Lower lobe of right lung (tissue), 2 donors: ENCODE results near the gene FGR. TPM values are rescaled to one million over a fixed set of nuclear protein-coding genes. Genes with fewer than 3 reads are reported as not detected.
A peak's percentile ranks its signal among the peaks of the same experiment; 100 is the strongest.

Source experiments
- ATAC-seq, 2 donors: fragments of 200-7000 bp; cut with Tn5 transposase; one replicate each; pipeline ENCODE4 v1.9.1; 2020 to 2022; ENCODE audit warnings: mild to moderate bottlenecking in 2 of 2, moderate library complexity in 2 of 2
- DNase-seq: peaks from one replicate; pipeline ENCODE4 v3.0.0-alpha.2; 2020
- H3K27ac ChIP-seq: fragments of 200-600 bp; one replicate; pipeline ENCODE4 v1.8.0; 2022
- H3K27me3 ChIP-seq: fragments of 200-600 bp; one replicate; pipeline ENCODE4 v1.8.0; 2022; ENCODE audit warnings: low read depth
- H3K36me3 ChIP-seq: fragments of 200-600 bp; one replicate; pipeline ENCODE4 v1.8.0; 2022; ENCODE audit warnings: mild to moderate bottlenecking
- H3K4me1 ChIP-seq: fragments of 200-600 bp; one replicate; pipeline ENCODE4 v1.8.0; 2022
- H3K4me3 ChIP-seq: fragments of 200-600 bp; one replicate; pipeline ENCODE4 v1.8.0; 2022; ENCODE audit warnings: mild to moderate bottlenecking
- H3K9me3 ChIP-seq: fragments of 200-600 bp; one replicate; pipeline ENCODE4 v1.8.0; 2022
- intact Hi-C: fragments of 100-400 bp; cut with DNase I; formaldehyde crosslinking; loops from one replicate; pipeline ENCODE4 v1.11.0; 2022
- total RNA-seq: library from RNA; stranded (reverse); fragmentation: NEBNext Ultra II Directional; extraction: Animal tissue kit (Norgen Biotek cat#: 25700); gene quantifications from one replicate; pipeline ENCODE4 v1.2.1, GENCODE V29; 2021
- TF ChIP-seq, protein P1 (sequence below): fragments of 200-600 bp; IDR thresholded peaks from one replicate; pipeline ENCODE4 v1.8.0; 2022; ENCODE audit warnings: antibody characterized with exemption, mild to moderate bottlenecking
- donor health status: DM: no; HTN: yes; CAD: no; lungs with severe emphysema.

Gene FGR
- total RNA-seq, 1 donor from 2014 or later: 193 TPM

DNA sequence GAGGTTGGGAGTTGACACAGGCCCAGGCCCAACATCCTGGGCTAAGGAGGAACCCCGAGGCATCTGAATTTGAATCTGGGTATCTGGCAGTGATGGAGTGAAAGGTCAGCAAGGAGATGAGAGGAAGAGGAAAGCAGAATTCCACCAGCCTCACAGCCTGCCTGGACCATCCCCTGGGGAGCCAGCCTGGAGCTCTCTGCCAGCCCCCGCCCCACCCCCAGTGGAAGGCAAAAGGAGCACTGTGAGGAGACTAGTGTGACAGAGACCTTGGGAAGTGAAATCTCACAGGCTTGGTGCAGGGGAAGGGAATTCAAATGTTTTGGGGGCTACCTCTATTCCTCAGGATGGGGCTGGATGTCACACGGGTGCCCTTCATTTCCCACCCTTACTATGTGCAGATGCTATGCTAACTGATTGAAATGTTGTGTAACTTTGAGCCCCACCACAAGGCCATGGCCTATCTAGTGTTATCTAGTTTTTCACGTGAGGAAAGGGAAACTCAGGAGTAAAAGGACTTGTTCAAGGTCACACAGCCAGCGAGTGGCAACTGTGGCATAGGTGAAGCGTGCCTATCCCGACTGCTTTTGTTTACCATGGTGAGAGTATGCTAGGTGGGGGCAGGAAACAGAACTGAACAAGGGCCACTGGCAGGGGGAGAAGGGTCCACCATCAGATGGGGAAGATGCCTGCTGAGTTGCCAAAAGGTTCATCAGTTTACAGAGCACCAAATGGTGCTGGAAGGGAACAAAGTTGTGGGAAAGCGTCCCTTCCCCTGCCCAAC lies 60.8 kb downstream of the FGR start:
- peaks cover 88% of the 10 kb centered on the region for H3K4me1 ChIP-seq
- no peaks in the 10 kb centered on the region for H3K36me3 ChIP-seq
- H3K9me3 ChIP-seq: no peaks in the 10 kb centered on the region
- TF ChIP-seq, protein P1, sequence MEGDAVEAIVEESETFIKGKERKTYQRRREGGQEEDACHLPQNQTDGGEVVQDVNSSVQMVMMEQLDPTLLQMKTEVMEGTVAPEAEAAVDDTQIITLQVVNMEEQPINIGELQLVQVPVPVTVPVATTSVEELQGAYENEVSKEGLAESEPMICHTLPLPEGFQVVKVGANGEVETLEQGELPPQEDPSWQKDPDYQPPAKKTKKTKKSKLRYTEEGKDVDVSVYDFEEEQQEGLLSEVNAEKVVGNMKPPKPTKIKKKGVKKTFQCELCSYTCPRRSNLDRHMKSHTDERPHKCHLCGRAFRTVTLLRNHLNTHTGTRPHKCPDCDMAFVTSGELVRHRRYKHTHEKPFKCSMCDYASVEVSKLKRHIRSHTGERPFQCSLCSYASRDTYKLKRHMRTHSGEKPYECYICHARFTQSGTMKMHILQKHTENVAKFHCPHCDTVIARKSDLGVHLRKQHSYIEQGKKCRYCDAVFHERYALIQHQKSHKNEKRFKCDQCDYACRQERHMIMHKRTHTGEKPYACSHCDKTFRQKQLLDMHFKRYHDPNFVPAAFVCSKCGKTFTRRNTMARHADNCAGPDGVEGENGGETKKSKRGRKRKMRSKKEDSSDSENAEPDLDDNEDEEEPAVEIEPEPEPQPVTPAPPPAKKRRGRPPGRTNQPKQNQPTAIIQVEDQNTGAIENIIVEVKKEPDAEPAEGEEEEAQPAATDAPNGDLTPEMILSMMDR: no peak
- intact Hi-C loops: no loop called here
- peak overlapping the region; percentile 87 for H3K27ac ChIP-seq
- no peak for ATAC-seq
- H3K27me3 ChIP-seq: no peaks in the 10 kb centered on the region
- H3K4me3 ChIP-seq: peak overlapping the region; percentile 51
- no peak for DNase-seq

DNA sequence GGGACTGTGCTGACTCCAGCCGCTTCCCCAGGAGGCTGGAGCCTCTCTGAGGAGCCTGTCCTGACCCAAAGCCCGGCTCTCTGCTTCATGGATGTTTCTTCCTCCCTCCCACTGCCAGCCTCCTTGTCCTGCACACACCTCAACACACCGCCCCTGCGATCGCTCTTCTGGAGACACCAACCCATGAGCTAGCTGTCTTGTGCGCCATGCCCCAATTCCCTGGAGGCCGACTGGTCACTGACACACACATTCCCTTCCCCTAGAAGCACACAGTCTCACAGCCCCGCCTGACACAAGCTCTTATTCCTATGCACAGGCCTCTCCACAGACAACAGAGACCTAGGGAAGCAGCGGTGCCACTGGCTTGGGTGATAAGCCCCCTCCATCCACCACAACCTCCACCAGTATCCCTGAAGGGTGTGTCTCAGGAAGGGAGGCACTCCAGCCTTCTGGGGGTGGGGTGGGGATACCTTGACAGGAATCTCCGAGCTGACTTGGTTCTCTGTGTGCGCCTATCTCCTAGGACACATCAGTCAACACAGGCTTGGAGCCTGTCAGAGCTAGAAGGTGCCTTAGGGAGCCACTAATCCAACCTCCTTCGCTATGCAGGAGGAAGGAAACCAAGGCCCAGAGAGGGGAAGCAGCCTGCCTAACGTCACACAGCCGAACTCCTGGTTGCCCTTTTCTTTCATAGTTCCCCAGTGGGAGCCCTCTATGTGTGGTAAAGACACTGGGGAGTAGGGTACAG lies 62.1 kb downstream of the FGR start:
- intact Hi-C loops: no loop called here
- TF ChIP-seq, protein P1: no peak
- Histone ChIP-seq H3K27me3 (no peaks in the 10 kb centered on the region), H3K4me3 (no peak overlapping the region), H3K4me1 (peaks cover 95% of the 10 kb centered on the region), H3K27ac (peak overlapping the region; percentile 76), H3K9me3 (no peaks in the 10 kb centered on the region), H3K36me3 (no peaks in the 10 kb centered on the region)
- no peak for ATAC-seq
- DNase-seq: no peak

GRCh38 chr1:27572019-27572678 lies 62.8 kb downstream of the FGR start:
- Histone ChIP-seq H3K4me3 (no peak overlapping the region), H3K27ac (peak overlapping the region; percentile 76), H3K27me3 (no peaks in the 10 kb centered on the region), H3K36me3 (no peaks in the 10 kb centered on the region), H3K4me1 (peaks cover 95% of the 10 kb centered on the region), H3K9me3 (no peaks in the 10 kb centered on the region)
- intact Hi-C loops: no loop called here
- TF ChIP-seq, protein P1: no peak
- ATAC-seq (no peak), DNase-seq (no peak)

- intact Hi-C loops: no loop called here
- H3K36me3 ChIP-seq: no peaks in the 10 kb centered on the region
- DNase-seq: no peak
- H3K27me3 ChIP-seq: no peaks in the 10 kb centered on the region
- TF ChIP-seq, protein P1: no peak
- H3K4me3 ChIP-seq: no peak overlapping the region
- no peaks in the 10 kb centered on the region for H3K9me3 ChIP-seq
- H3K27ac ChIP-seq: peak overlapping the region; percentile 76
- H3K4me1 ChIP-seq: peaks cover 94% of the 10 kb centered on the region
- no peak for ATAC-seq
These were observed 63.5 kb downstream of the FGR start for GRCh38 chr1:27571439-27572018.

DNA sequence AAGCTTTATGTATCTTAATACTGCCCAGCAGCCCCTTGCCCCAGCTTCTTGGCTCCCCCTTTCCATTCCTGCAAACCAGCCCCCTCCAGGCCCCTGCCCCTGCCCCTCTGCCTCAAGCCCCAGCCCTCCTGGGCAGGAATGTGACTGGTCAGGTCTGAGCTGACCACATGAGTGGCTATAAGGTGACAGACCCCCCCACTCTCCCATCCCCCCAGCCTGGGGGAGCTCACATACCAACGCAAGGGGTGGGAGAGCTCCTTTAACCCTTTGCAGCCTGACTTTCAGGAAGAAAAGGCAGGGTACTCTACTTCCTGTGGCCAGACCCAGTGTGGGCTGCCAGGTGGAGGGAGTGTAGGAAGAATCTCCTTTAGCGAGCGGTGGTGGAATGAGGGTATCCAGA lies 64.2 kb downstream of the FGR start:
- peaks cover 93% of the 10 kb centered on the region for H3K4me1 ChIP-seq
- H3K4me3 ChIP-seq: no peak overlapping the region
- H3K27ac ChIP-seq: peak overlapping the region; percentile 76
- H3K36me3 ChIP-seq: no peaks in the 10 kb centered on the region
- no peaks in the 10 kb centered on the region for H3K9me3 ChIP-seq
- DNase-seq (no peak), ATAC-seq (no peak)
- H3K27me3 ChIP-seq: no peaks in the 10 kb centered on the region
- intact Hi-C loops: no loop called here
- TF ChIP-seq, protein P1: no peak
